CD4-positive, alpha-beta T cell treated with Interleukin-15 for 4 hours (primary cell): ENCODE measurements around the gene PDE2A.

ENCODE experiments used
- DNase-seq: peaks from one replicate; pipeline ENCODE4 v3.0.0-alpha.2; 2020; ENCODE audit warnings: low spot score

The PDE2A gene

GRCh38 chr11:72655896-72656464 is 18.2 kb downstream of the PDE2A start:
- DNase-seq = no peak

DNA sequence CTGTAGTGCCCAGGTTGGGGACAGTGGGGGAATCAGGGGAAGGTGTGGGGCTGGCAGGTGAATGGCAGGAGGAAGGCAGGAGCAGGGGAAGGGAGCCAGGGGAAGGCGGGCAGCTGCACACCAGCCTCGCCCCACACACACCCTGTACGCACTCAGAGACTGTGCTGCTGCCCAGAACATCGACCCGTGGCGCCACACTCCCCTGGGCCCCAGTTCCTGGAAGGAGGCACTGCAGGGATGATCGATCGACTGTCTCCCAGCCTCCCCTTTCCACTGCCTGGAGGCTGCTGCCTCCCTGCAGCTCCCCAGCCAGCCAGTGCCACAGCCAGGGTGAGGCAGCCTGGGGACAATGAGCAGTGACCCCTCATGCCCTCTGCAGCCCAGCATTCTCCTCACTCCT is 19.2 kb downstream of the PDE2A start:
- DNase-seq = no peak

DNA sequence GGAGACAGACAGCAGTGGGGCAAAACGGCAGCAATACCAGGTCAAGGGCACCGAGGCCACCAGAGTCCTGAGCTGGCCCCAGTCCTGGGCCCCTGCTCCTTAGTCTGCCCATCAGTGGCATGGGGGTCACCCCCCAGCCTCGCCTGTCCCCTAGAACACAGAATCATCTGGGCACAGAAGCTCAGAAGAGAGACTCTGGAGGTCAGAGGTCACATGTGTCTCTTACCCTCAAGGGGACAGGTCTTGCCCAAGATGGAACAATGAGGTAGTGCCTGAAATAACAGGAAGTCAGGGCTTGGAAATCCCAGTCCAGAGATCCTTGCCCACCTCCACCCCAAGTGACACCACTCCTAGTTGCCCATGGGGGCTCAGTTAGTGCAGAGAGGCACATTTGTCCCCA is 20.6 kb downstream of the PDE2A start:
- no peak for DNase-seq

- no peak for DNase-seq
Measured at GRCh38 chr11:72652873-72653630, 21.2 kb downstream of the PDE2A start.

GRCh38 chr11:72652133-72652532 is 22.1 kb downstream of the PDE2A start:
- no peak for DNase-seq

GRCh38 chr11:72649215-72649976 is 24.8 kb downstream of the PDE2A start:
- no peak for DNase-seq

- DNase-seq = no peak
Measured at GRCh38 chr11:72648384-72649136, 25.7 kb downstream of the PDE2A start.

GRCh38 chr11:72647882-72648281 is 26.3 kb downstream of the PDE2A start:
- no peak for DNase-seq

DNA sequence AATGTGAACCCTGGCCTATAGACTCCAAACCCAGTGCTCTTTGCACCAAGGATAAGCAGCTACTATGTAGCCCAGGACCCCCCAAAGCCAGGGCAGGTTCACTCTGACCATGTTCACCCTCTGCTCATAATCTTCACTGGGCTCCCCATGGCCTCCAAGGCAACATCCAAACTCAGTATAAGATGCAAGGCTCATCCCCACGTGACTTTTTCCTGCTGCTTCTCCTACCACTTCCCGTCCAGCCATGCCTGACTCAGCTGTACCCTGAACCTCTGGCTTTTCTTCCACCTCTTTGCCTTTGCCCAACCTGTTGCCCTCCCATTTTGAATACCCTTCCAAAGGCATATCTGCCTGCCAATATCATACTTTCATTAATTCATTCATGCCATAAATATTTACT is 27.8 kb downstream of the PDE2A start:
- no peak for DNase-seq

DNA sequence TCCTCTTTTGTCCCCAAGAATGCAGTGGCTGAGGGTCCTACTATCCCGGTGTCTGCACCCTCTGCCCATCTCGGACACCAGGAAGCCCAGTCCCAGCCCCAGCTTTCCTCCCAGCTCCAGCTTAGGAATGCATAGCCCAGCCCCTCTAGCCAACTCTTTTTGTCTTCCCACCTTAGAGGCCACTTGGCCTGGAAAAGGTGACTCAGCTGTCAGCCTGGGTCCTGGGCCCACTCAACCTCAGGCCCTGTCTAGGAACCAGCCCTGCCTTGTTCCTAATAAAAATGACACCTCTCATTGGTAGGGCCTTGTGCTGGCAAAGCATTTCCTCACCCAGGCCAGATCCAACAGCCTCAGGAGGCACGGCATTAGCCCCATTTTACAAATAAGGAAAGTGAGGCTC is 28.2 kb downstream of the PDE2A start:
- no peak for DNase-seq

GRCh38 chr11:72643547-72643946 is 30.7 kb downstream of the PDE2A start:
- DNase-seq = no peak

GRCh38 chr11:72642884-72643522 is 31.2 kb downstream of the PDE2A start:
- peak; percentile 54 for DNase-seq

- no peak for DNase-seq
Measured at GRCh38 chr11:72642043-72642883, 32.0 kb downstream of the PDE2A start.

DNA sequence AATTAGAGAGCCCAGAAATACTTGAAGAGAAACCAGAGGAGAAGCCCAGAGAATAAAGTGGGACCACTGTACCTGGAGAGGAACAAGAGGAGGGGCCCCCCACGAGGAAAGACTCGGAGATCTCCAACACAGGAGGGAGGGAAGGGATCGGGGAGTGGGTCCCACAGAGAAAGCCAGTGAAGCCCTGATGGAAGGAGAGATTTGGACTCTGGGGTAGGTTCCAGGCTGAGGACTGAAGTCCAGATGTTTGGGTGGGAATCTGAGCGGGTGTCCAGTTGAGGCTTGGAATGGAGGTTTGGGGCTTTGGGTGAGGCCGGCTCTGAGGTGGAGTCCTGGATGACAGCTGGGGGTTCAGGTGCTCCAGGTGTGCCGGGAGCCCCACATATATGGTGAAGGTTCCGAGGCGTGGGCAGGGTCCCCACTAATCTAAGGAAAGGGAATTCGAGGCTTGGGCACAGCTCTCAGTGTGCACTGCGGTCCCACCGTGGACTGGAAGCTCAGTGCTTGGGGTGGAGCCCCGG is 32.6 kb downstream of the PDE2A start:
- no peak for DNase-seq

- no peak for DNase-seq
Measured at GRCh38 chr11:72639502-72640375, 34.5 kb downstream of the PDE2A start.

- DNase-seq = no peak
Measured at GRCh38 chr11:72637926-72638325, 36.3 kb downstream of the PDE2A start.

DNA sequence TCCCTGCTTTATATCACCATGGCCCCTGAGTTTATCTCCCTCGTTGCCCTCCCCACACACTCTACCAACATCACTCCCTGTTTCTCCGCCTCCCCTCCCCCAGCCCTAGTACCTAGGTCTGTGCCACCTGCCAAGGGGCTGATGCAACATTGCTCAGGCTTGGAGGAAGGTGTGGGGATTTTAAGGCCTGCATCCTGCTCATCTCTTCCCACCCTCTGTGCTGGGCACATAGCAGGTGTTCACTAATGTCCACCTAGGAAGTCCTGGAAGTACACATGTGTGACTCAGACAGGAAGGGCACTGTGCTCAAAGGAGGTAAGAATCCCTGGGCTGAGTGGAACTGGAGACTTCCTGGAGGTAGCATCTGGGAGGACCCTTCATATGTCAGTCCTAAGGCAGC is 37.0 kb downstream of the PDE2A start:
- no peak for DNase-seq

DNA sequence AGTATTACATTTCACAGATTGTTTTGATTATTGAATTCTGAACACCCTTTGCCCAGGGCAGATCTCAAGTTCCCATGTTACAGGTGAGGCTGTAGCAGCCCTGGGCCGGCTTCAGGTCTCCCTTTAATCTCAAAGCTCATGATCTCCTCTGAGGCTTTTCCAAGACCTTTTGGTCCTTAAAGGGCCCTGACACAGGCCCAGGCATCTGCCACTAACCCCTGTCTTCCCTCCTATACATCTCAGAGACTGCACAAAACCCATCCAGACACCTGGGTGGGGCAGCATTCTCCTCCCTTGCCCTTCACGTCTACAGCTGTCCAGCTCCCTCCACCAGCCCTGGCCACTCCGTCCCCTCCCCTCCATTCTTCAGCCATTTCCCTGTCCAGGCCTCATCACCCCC is 37.8 kb downstream of the PDE2A start:
- no peak for DNase-seq

- no peak for DNase-seq
Measured at GRCh38 chr11:72635933-72636332, 38.3 kb downstream of the PDE2A start.
